Parathyroid adenoma (tissue), 2 donors: Measurements from ENCODE around the gene KMT5B.

Experiments
- H2AFZ ChIP-seq: fragments of 300-600 bp; sonication (generic); one replicate; pipeline ENCODE4 v1.7.0; 2017; ENCODE audit warnings: antibody characterized with exemption, mild to moderate bottlenecking
- H3K27ac ChIP-seq: fragments of 300-600 bp; sonication (generic); one replicate; pipeline ENCODE4 v1.7.0; 2017
- H3K27me3 ChIP-seq: fragments of 300-600 bp; sonication (generic); one replicate; pipeline ENCODE4 v1.7.0; 2017; ENCODE audit warnings: low read length; ENCODE audit not compliant: control insufficient read depth, insufficient read depth
- H3K36me3 ChIP-seq: fragments of 300-600 bp; sonication (generic); one replicate; pipeline ENCODE4 v1.7.0; 2017; ENCODE audit warnings: low read length; ENCODE audit not compliant: control insufficient read depth, insufficient read depth
- H3K4me1 ChIP-seq: fragments of 300-600 bp; sonication (generic); one replicate; pipeline ENCODE4 v1.7.0; 2017; ENCODE audit warnings: control low read depth
- H3K4me2 ChIP-seq: fragments of 300-600 bp; sonication (generic); one replicate; pipeline ENCODE4 v1.7.0; 2017; ENCODE audit warnings: low read length
- H3K4me3 ChIP-seq: fragments of 300-600 bp; sonication (generic); one replicate; pipeline ENCODE4 v1.7.0; 2017; ENCODE audit warnings: low read depth, low read length
- H3K79me2 ChIP-seq: fragments of 300-600 bp; sonication (generic); one replicate; pipeline ENCODE4 v1.7.0; 2017; ENCODE audit warnings: control low read depth
- H3K9ac ChIP-seq: fragments of 300-600 bp; sonication (generic); one replicate; pipeline ENCODE4 v1.7.0; 2017; ENCODE audit warnings: mild to moderate bottlenecking
- H3K9me3 ChIP-seq: fragments of 300-600 bp; sonication (generic); one replicate; pipeline ENCODE4 v1.7.0; 2017; ENCODE audit warnings: low read length; ENCODE audit not compliant: control insufficient read depth
- TF ChIP-seq, protein P1 (sequence below): fragments of 300-600 bp; sonication (generic); IDR thresholded peaks from one replicate; pipeline ENCODE4 v1.7.0; 2017; ENCODE audit warnings: antibody characterized with exemption, mild to moderate bottlenecking
- donor health status: primary hyperparathyroidism.

Gene KMT5B

GRCh38 chr11:68146704-68147474 lies 66.2 kb downstream of the KMT5B start:
- no peak overlapping the region for H3K4me2 ChIP-seq
- no peaks in the 10 kb centered on the region for H3K79me2 ChIP-seq
- no peak overlapping the region for H3K4me3 ChIP-seq
- peaks cover 8% of the 10 kb centered on the region for H3K4me1 ChIP-seq
- TF ChIP-seq, protein P1, sequence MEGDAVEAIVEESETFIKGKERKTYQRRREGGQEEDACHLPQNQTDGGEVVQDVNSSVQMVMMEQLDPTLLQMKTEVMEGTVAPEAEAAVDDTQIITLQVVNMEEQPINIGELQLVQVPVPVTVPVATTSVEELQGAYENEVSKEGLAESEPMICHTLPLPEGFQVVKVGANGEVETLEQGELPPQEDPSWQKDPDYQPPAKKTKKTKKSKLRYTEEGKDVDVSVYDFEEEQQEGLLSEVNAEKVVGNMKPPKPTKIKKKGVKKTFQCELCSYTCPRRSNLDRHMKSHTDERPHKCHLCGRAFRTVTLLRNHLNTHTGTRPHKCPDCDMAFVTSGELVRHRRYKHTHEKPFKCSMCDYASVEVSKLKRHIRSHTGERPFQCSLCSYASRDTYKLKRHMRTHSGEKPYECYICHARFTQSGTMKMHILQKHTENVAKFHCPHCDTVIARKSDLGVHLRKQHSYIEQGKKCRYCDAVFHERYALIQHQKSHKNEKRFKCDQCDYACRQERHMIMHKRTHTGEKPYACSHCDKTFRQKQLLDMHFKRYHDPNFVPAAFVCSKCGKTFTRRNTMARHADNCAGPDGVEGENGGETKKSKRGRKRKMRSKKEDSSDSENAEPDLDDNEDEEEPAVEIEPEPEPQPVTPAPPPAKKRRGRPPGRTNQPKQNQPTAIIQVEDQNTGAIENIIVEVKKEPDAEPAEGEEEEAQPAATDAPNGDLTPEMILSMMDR: no peak
- no peak overlapping the region for H3K27ac ChIP-seq
- H3K9me3 ChIP-seq: no peaks in the 10 kb centered on the region
- peak overlapping the region; percentile 29 for H2AFZ ChIP-seq
- H3K9ac ChIP-seq: no peak overlapping the region
- no peaks in the 10 kb centered on the region for H3K36me3 ChIP-seq
- H3K27me3 ChIP-seq: no peaks in the 10 kb centered on the region

- H3K27me3 ChIP-seq: no peaks in the 10 kb centered on the region
- H3K79me2 ChIP-seq: no peaks in the 10 kb centered on the region
- no peaks in the 10 kb centered on the region for H3K36me3 ChIP-seq
- H3K9ac ChIP-seq: no peak overlapping the region
- TF ChIP-seq, protein P1: no peak
- H3K4me1 ChIP-seq: peaks cover 8% of the 10 kb centered on the region
- no peak overlapping the region for H3K4me3 ChIP-seq
- no peak overlapping the region for H3K27ac ChIP-seq
- H2AFZ ChIP-seq: no peak overlapping the region
- H3K9me3 ChIP-seq: no peaks in the 10 kb centered on the region
- H3K4me2 ChIP-seq: no peak overlapping the region
Measured at GRCh38 chr11:68146010-68146540, 67.0 kb downstream of the KMT5B start.

DNA sequence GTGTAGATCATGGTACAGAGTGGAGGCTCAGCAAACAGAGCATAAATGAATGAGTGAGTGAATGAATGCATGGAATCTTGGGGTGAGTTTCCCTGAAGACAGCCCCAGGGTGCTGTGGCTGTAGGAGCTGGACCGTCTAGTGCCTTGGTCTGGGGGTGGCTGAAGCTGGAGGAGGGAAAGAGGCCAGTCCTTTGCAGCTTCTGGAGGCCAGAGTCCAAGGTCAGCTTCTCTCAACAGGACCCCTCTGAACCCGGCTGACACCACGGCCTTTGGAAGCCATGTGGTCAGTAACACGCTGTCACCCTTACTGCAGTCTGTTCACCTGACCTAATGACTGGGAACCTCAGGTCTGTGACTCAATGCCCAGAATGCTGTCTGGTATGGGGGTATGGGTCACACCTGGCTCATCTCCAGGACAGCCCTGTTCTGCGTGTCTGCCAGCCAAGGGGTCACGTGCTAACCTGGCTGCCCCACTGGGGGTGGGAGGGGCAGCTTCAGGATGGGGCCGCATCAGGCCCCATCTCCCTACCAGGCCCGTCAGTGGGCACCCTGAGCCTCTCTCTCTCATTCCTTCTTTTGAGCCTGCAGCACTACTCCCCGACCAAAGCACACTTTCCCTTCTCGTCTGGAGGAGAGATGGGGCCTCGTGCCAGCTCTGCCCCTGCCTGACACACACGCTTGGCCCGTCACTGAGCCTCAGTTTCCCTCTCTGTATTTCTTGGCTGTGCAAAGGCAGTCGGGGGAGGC lies 67.8 kb downstream of the KMT5B start:
- H3K4me3 ChIP-seq: no peak overlapping the region
- no peaks in the 10 kb centered on the region for H3K79me2 ChIP-seq
- H3K27ac ChIP-seq: no peak overlapping the region
- TF ChIP-seq, protein P1: no peak
- no peak overlapping the region for H3K4me2 ChIP-seq
- peaks cover 8% of the 10 kb centered on the region for H3K4me1 ChIP-seq
- no peaks in the 10 kb centered on the region for H3K9me3 ChIP-seq
- H3K36me3 ChIP-seq: no peaks in the 10 kb centered on the region
- H2AFZ ChIP-seq: no peak overlapping the region
- H3K9ac ChIP-seq: no peak overlapping the region
- no peaks in the 10 kb centered on the region for H3K27me3 ChIP-seq

DNA sequence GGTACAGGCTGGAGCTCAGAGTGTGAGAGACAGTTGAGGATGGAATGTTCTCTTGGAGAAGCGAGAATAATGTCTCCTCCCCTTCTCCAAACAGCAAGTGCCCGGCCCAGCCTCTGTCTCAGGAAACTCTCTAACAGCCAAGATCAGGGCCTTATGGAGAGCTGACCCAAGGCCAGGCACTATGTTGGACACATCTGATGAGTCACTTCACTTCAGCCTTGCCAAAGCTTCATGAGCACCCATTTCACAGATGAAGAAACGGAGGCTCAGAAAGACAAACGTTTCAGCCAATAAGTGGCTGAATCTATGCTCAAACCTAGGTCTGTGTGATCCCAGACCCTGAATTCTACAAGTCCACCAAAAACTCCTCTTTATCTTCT lies 69.8 kb downstream of the KMT5B start:
- peaks cover 8% of the 10 kb centered on the region for H3K4me1 ChIP-seq
- no peaks in the 10 kb centered on the region for H3K9me3 ChIP-seq
- no peak overlapping the region for H3K4me3 ChIP-seq
- H3K4me2 ChIP-seq: no peak overlapping the region
- no peak overlapping the region for H3K27ac ChIP-seq
- H2AFZ ChIP-seq: no peak overlapping the region
- no peaks in the 10 kb centered on the region for H3K79me2 ChIP-seq
- TF ChIP-seq, protein P1: no peak
- H3K9ac ChIP-seq: no peak overlapping the region
- H3K36me3 ChIP-seq: no peaks in the 10 kb centered on the region
- H3K27me3 ChIP-seq: no peaks in the 10 kb centered on the region
